Stimulated activated CD4-positive, alpha-beta T cell treated with anti-CD3 and anti-CD28 coated beads, Interleukin-4, amount 100 ng/mL, for 4 hours (primary cell): ENCODE data around the gene IL1F10.

Source experiments
- DNase-seq, 2 experiments: peaks; one replicate each; pipeline ENCODE4 v3.0.0-alpha.2; 2020

Gene IL1F10

DNA sequence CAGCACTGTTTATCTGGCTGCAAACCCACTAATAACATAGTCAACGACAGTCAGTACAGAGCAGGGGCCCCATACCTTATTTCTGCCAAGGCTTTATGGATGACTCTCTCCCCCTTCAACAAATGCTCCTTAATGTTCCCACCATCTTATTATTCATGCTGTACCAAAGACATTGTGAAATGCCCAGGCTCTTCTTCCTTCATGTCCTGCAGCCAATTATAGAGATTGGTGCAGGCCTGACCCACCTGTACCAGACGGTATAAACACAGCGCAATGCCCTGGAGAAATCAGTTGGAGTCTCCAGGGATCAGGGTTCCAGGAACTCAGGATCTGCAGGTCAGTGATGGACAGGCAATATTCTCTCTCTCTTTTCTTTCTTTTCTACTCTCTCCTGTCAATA lies at the start of gene IL1F10:
Gene IL1F10 (plus strand): TSS at position 290 of the 400 bp plus-strand sequence. CDS start 4,769 bp downstream, outside the sequence.
- no peak for DNase-seq

GRCh38 chr2:113018509-113018908 lies 49.3 kb upstream of the IL1F10 start:
- no peak for DNase-seq

GRCh38 chr2:113021312-113021711 lies 46.5 kb upstream of the IL1F10 start:
- no peak for DNase-seq

DNA sequence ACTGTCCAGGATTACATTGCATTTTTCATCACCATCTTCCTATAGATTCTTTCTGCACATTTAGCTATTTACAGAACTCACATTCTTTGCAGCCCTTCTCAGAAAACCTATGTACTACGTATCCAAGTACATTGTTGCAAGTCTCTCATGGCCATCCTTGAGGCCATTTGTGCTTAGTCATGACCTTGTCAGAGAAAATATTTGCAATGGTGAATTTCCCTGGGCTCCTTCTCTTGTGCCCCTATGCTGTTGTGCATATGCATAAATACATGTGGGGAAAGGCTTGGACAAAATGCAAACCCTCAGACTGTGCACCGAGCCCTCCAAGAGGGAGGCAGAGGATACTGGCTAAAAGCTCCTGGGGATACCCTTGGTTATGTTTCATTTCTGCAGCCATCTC lies 43.0 kb upstream of the IL1F10 start:
- no peak for DNase-seq

DNA sequence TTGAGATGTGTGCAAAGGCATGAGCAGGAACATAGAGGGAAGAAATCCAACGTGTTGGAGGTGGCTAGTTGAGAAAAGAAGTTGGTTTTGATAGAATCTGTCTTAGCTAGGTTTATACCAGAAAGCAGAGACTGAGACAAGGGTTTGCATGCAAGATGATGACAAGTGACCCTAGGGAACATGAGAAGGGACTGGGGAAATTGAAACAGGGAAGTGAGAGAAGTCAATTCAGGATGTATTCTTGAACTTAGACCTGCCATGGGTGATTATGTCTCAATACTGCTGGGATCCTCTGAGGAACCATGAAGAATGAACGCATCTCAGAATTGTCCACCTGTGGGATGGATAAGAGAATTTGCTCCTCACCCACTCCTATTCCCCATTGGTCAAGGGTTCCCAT lies 42.0 kb upstream of the IL1F10 start:
- DNase-seq, result no peak

DNA sequence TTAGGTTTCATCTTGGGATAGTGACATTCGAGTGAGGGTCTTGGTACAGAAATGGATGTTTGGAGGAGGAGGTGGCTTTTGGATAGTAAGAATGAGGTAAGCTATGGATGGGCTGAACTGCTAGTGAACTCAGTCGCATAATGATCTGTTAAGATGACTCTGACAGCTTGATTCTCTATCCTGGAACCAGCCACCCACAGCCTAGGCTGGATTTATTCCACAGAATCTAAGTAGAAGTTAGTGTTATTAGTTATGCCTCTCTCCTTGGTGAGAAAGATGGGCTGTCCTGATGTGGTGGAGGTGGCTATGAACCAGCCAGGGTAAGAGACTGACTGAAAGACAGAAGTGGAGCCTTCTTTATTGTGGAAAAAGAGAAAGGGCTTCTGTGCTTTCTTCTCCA lies 40.1 kb upstream of the IL1F10 start:
- no peak for DNase-seq

- DNase-seq, result no peak
Measured at GRCh38 chr2:113028112-113028511, 39.7 kb upstream of the IL1F10 start.

DNA sequence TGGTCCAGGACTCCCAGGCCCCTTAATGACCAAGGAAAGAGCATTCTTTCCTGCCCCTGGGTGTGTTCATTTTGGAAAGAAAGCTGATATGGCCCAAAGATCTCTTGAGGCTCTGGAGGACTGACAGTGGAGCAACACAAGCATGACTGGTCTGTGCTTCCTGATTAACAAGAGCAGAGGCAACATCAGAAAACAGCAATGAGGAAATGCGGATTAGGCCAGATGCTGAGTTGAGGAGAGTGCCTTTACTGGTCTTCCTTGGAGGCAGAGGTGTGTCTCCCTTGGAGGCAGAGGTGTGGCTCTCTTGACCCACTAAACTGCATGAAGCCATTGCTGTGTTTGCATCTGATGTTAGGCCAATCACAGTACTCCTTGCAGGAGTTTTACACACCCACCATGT lies 35.0 kb upstream of the IL1F10 start:
- DNase-seq, result no peak

DNA sequence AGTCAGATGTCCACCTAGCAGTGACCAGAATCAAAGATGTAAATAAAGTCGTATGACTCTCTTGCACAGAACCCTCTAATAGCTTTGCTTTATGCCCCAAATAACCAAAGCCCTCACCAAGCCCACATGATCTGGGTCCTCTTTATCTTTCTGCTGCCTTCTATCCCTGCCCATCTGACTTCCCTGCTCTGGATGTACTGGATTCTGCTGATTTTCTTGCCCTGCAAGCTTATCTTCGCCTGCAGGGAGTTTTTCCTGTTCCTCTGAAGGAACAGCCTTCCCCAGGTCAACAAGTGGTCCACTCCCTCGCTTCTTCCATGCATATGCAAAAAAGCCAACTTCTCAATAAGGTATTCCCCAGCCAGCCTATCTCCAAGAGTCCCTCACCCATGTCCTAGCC lies 33.8 kb upstream of the IL1F10 start:
- DNase-seq, result no peak

GRCh38 chr2:113036763-113037162 lies 31.0 kb upstream of the IL1F10 start:
- DNase-seq, result no peak

DNA sequence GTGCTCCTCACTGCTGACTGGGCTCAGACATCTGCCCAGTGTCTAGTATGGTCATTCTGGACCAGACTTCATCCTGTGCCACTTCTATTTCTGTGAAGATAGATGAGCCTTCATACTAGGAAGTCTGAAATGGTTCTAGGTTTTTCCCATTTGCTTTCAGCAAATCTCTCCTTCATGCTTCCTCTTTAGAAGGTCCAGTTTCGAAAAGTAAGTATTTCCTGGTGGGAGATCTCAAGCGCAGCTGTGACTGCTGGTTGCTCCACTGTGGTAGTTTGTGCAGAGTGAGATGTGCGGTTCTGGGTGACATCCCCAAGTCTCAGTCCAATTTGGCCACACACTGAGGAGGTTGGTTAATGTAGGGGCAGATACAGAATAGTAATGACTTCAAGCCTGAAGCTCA lies 29.5 kb upstream of the IL1F10 start:
- no peak for DNase-seq

DNA sequence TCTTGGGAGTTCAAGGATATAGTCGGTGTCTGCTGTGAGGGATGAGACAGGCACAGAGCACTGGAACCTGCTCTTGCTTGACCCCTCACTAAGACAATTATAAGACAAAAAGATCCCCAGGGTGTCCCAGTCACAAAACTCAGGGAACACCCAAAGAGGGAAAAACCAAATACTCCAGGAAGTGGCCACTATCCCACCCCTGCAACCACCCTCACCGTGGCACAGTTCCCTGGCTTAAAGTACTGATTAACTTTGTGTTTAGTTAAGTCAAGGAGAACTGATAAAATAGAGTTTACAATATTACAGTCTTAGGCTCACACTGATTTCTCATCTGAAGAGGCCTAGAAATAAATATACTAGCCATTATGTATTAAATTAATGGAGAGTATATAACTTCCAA lies 28.6 kb upstream of the IL1F10 start:
- DNase-seq, result no peak

GRCh38 chr2:113039719-113040118 lies 28.1 kb upstream of the IL1F10 start:
- no peak for DNase-seq

GRCh38 chr2:113041871-113042270 lies 25.9 kb upstream of the IL1F10 start:
- no peak for DNase-seq

DNA sequence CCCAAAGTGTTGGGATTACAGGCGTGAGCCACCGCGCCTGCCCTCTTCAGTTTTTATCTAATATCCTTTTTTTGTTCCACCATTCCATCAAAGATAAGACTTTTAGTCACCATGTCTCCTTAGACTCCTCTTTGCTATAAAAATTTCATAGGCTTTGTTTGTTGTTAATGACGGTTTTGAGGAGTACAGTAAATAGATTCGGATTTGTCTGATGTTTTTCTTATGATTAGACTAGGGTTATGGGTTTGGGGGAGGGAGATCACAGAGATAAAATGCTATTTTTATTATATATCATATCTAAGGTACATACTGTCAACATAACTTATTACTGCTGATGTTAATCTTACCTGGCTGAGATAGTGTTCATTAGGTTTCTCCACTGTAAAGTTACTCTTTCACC lies 21.3 kb upstream of the IL1F10 start:
- no peak for DNase-seq

DNA sequence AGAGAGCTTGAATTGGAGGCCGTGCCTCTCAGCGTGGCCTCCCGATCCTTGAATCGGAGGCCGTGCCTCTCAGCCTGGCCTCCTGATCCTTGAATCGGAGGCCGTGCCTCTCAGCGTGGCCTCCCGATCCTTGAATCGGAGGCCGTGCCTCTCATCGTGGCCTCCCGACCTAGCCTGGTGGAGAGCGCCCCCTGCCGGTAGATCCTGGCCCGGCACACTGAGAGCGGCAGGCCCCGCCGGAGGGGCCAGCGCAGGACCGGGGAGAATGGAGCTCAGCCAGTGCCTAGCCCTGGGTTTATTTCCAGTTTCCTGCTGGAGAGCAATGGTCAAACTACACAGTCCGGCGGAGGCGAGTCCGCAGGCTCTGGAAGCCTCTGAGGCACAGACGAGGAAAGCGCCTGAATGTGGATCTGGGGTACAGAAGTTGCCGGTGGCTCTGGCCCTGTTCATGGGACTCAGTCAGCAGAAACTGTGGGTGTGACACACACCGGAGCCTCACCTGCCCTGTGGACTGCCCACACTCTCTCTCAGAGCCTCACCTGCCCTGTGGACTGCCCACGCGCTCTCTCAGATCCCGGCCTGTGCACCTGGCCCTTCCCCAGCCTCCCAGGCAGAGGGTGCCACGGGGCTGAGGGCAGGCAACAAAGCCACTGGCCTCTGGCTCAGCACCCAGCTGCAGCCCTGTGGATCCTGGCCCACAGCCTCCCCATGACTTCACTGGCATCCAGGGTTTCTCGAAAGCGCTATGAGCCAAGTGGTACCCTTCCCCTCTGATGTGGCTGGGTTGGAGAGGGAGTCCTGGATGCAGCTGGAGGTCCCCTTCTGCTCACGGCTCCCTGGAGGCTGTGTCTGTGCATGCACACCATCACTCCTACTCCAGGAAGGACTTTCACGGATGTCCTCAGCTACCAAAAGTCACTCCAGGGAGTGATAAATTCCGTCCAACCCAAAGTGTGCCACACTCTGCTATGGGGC lies 16.6 kb upstream of the IL1F10 start:
- no peak for DNase-seq

DNA sequence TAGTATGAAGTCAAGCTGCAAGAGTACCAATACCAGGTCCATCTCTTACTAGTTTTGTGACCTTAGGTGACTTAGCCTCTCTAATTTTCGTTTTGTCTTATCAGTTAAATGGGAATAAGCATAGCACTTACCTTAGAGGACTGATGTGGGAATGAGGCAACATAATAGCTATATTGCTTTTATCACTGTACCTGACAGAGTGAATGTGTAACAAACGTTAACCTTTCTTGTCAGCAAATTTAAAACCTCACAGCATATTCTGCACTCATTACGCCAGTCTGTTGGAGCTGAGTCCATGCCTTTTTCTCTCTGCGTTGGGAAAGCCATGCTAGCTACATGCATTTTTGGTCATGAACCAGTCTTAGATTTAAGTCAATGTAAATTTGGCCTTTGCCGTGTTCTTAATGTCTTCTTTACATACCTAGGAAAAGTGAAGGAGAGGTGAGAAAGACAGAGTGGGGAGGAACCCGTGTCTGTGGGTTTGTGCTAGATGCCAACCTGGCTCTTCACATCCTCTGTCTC lies 15.3 kb upstream of the IL1F10 start, which contains the start of gene IL36B:
Gene IL36B (minus strand): TSS at position 472 of the 522 bp plus-strand sequence.
- no peak for DNase-seq

DNA sequence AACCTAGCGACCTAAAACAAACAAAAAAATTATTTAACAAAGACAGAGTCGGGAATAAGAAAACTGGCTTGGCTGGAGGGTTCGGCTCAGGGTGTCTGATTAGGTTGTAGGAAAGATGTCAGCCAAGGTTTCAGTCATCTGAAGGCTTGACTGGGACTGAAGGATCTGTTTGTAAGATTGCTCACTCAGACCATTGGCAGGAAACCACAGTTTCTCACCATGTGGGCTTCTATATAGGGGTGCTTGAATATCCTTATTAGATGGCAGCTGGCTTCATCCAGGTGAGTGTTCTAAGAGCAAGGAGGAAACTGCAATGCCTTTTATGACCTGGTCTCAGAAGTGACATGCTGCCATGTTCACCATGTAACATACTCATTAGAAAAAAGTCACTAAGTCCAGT lies 14.1 kb upstream of the IL1F10 start:
- DNase-seq, result no peak

DNA sequence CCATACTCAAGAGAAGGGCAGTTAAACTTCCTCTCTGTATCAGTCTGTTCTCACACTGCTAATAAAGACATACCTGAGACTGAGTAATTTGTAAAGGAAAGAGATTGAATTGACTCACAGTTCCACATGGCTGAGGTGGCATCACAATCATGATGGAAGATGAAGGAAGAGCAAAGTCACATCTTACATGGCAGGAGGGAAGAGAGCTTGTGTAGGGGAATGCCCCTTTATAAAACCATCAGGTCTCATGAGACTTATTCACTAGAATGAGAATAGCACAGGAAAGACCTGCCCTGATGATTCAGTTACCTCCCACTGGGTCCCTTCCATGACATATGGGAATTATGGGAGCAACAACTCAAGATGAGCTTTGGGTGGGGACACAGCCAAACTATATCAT lies 13.7 kb upstream of the IL1F10 start:
- DNase-seq, result no peak

- DNase-seq, result no peak
Measured at GRCh38 chr2:113056521-113056920, 11.2 kb upstream of the IL1F10 start.

DNA sequence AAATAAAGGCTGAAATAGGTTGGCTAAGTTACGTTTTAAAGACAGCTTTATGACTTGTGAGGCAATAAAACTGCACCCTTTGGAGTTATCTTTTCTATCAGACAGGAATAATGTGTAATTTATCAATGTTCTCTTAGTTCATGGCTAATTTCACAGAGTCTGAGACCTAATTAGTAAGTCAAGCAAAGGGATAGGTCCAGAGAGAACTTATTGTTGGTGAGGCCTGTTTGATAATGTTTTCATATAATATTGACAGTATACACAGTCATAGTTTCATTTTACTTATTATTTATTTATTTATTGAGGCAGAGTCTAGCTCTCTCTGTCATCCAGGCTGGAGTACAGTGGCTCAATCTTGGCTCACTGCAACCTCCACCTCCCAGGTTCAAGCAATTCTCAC lies 10.7 kb upstream of the IL1F10 start:
- no peak for DNase-seq

DNA sequence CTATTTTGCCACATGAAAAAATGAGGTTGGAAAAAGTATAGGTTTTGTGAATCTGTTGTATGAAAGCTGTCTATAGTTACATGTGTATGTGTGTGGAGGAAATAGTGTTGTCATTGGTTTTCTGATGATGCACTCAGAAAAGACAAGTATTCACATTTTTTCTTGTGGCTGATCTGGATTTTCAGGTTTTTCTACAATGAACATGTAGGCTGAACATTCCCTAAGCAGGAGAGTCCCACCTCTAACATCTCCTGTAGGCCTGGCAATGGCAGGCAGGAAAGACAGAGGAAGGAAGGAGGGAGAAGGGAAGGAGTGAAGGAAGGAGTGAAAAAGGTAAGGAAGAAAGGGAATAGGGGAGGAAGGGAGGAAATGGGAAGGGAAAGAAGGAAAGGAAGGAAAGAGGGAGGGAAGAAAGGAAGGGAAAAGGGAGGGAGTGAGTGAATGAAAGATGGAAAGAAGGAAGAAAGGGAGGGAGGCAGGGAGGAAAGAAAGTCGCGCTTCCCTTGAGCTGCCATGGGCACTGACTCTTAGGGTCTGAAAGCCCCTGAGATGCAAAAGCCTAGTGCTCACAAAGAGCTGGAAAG lies 9.3 kb upstream of the IL1F10 start:
- DNase-seq, result no peak

- no peak for DNase-seq
Measured at GRCh38 chr2:113058998-113059960, 8.5 kb upstream of the IL1F10 start, which contains the start of gene IL36RN. TSS of gene IL36RN (plus strand) at chr2:113059198. CDS start at chr2:113059439, 241 bp downstream.
